Stomach (tissue), 4 donors: ENCODE data around the gene RALGAPA2.

Experiments used
- EP300 ChIP-seq: sonication (generic); formaldehyde crosslinking; IDR thresholded peaks from one replicate; pipeline ENCODE4 v1.6.1; 2017; ENCODE audit warnings: antibody characterized with exemption
- POLR2A ChIP-seq, 4 donors: fragments of 450-650 bp; IDR thresholded peaks; one replicate each; pipeline ENCODE4 v1.6.1; 2016; ENCODE audit warnings: antibody characterized with exemption in 4 of 4, control low read depth in 2 of 4, mild to moderate bottlenecking in 1 of 4, moderate library complexity in 1 of 4
- POLR2AphosphoS5 ChIP-seq, 3 donors: sonication (generic); formaldehyde crosslinking; IDR thresholded peaks; one replicate each; pipeline ENCODE4 v1.6.1; 2016; ENCODE audit warnings: antibody characterized with exemption in 3 of 3
- TF ChIP-seq, protein P1 (sequence below), 7 experiments: fragments of 450-650 bp in 4 of 7; fragments of 200-600 bp in 3 of 7; sonication (generic) in 3 of 7; IDR thresholded peaks; one replicate each; pipeline ENCODE4 v1.5.1; 2016 to 2019; ENCODE audit warnings: antibody characterized with exemption in 7 of 7, control low read depth in 2 of 7, mild to moderate bottlenecking in 1 of 7

DNA sequence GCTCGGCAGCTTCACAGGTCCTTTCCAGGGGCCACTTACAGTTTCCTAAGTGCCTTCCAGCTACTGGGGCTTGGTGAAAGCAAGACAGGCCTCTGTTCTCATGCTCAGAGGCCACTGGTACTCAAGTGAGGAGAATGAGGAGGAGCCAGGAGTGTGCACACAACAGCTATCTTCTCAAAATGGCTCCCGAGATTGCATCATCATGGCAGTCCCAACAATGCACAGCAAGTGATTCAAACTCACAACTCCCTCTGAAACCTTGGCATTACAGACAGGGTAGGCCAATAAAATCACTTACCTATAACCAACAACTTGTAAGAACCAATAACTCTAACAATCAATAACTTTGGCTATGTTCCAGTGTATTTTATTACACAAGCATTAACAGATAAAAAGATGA, 77.4 kb downstream of the RALGAPA2 start:
- TF ChIP-seq POLR2A (IDR thresholded peaks at IDR 0.05), result no peak
- TF ChIP-seq EP300, result no peak
- TF ChIP-seq, protein P1, sequence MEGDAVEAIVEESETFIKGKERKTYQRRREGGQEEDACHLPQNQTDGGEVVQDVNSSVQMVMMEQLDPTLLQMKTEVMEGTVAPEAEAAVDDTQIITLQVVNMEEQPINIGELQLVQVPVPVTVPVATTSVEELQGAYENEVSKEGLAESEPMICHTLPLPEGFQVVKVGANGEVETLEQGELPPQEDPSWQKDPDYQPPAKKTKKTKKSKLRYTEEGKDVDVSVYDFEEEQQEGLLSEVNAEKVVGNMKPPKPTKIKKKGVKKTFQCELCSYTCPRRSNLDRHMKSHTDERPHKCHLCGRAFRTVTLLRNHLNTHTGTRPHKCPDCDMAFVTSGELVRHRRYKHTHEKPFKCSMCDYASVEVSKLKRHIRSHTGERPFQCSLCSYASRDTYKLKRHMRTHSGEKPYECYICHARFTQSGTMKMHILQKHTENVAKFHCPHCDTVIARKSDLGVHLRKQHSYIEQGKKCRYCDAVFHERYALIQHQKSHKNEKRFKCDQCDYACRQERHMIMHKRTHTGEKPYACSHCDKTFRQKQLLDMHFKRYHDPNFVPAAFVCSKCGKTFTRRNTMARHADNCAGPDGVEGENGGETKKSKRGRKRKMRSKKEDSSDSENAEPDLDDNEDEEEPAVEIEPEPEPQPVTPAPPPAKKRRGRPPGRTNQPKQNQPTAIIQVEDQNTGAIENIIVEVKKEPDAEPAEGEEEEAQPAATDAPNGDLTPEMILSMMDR (IDR thresholded peaks at IDR 0.05), result no peak
- no peak for TF ChIP-seq POLR2AphosphoS5 (IDR thresholded peaks at IDR 0.05)
